HG03460 (cell line): ENCODE data around the gene SLC6A19.

ENCODE experiments used
- ATAC-seq: cut with Tn5 transposase; IDR thresholded peaks from one replicate; pipeline ENCODE4 v1.9.1; 2021; ENCODE audit not compliant: unreplicated experiment

SLC6A19 gene

GRCh38 chr5:1193591-1193985, 7.8 kb upstream of the SLC6A19 start:
- no peak for ATAC-seq

GRCh38 chr5:1194378-1194777, 7.0 kb upstream of the SLC6A19 start:
- ATAC-seq: no peak

GRCh38 chr5:1195439-1195838, 6.0 kb upstream of the SLC6A19 start:
- ATAC-seq: no peak

- no peak for ATAC-seq
Observed at GRCh38 chr5:1195916-1196315, 5.5 kb upstream of the SLC6A19 start.

- no peak for ATAC-seq
Observed at GRCh38 chr5:1196562-1196961, 4.8 kb upstream of the SLC6A19 start.

- no peak for ATAC-seq
Observed at GRCh38 chr5:1197876-1198666, 3.3 kb upstream of the SLC6A19 start.

- ATAC-seq: no peak
Observed at GRCh38 chr5:1199340-1199648, 2.1 kb upstream of the SLC6A19 start.

- no peak for ATAC-seq
Observed at GRCh38 chr5:1199649-1200494, 1.5 kb upstream of the SLC6A19 start.

- ATAC-seq: no peak
Observed at GRCh38 chr5:1200495-1201326, 684 bp upstream of the SLC6A19 start.

GRCh38 chr5:1202026-1202797, 817 bp downstream of the SLC6A19 start:
- ATAC-seq: no peak

GRCh38 chr5:1202798-1203185, 1.4 kb downstream of the SLC6A19 start:
- no peak for ATAC-seq

- no peak for ATAC-seq
Observed at GRCh38 chr5:1203311-1203967, 2.0 kb downstream of the SLC6A19 start.

- no peak for ATAC-seq
Observed at GRCh38 chr5:1203968-1204692, 2.7 kb downstream of the SLC6A19 start.

- ATAC-seq: no peak
Observed at GRCh38 chr5:1204693-1205242, 3.4 kb downstream of the SLC6A19 start.

- no peak for ATAC-seq
Observed at GRCh38 chr5:1205255-1206180, 4.1 kb downstream of the SLC6A19 start.

GRCh38 chr5:1206521-1207412, 5.4 kb downstream of the SLC6A19 start:
- ATAC-seq: no peak

GRCh38 chr5:1207555-1207954, 6.2 kb downstream of the SLC6A19 start:
- ATAC-seq: no peak
